ENCODE results near the gene DENND2A. TPM values are rescaled to one million over a fixed set of nuclear protein-coding genes. Genes with fewer than 3 reads are reported as not detected.

Gene DENND2A
- total RNA-seq, 1 donor from 2014 or later: 32.3 TPM

- Mint-ChIP-seq H3K4me1 (peaks cover 25% of the 10 kb centered on the region), H3K27ac (peak overlapping the region; percentile 96), H3K4me3 (no peak overlapping the region), H3K36me3 (no peaks in the 10 kb centered on the region), H3K27me3 (ENCODE audit: low read depth) (no peaks in the 10 kb centered on the region), H3K9me3 (no peaks in the 10 kb centered on the region)
- no peak for DNase-seq (ENCODE audit: low spot score in 2 of 2, unreplicated experiment in 2 of 2)
- no peak for TF ChIP-seq CTCF (IDR thresholded peaks at IDR 0.05; ENCODE audit: unreplicated experiment)
These were observed 15.1 kb upstream of the DENND2A start for GRCh38 chr7:140655511-140656408.

GRCh38 chr7:140654661-140655060 is 14.0 kb upstream of the DENND2A start:
- Mint-ChIP-seq H3K9me3 (no peaks in the 10 kb centered on the region), H3K27ac (no peak overlapping the region), H3K36me3 (no peaks in the 10 kb centered on the region), H3K27me3 (ENCODE audit: low read depth) (no peaks in the 10 kb centered on the region), H3K4me1 (peaks cover 25% of the 10 kb centered on the region), H3K4me3 (no peak overlapping the region)
- no peak for TF ChIP-seq CTCF (IDR thresholded peaks at IDR 0.05; ENCODE audit: unreplicated experiment)
- DNase-seq (ENCODE audit: low spot score in 2 of 2, unreplicated experiment in 2 of 2): no peak

- H3K36me3 Mint-ChIP-seq: no peaks in the 10 kb centered on the region
- no peaks in the 10 kb centered on the region for H3K9me3 Mint-ChIP-seq
- H3K4me3 Mint-ChIP-seq: no peak overlapping the region
- no peak for TF ChIP-seq CTCF (IDR thresholded peaks at IDR 0.05; ENCODE audit: unreplicated experiment)
- peaks cover 25% of the 10 kb centered on the region for H3K4me1 Mint-ChIP-seq
- DNase-seq (ENCODE audit: low spot score in 2 of 2, unreplicated experiment in 2 of 2): no peak
- no peaks in the 10 kb centered on the region for H3K27me3 Mint-ChIP-seq (ENCODE audit: low read depth)
- H3K27ac Mint-ChIP-seq: no peak overlapping the region
These were observed 13.4 kb upstream of the DENND2A start for GRCh38 chr7:140654109-140654387.

- peak; percentile 75 for TF ChIP-seq CTCF (IDR thresholded peaks at IDR 0.05; ENCODE audit: unreplicated experiment)
- H3K27me3 Mint-ChIP-seq (ENCODE audit: low read depth): no peaks in the 10 kb centered on the region
These were observed 12.9 kb upstream of the DENND2A start for GRCh38 chr7:140653319-140654108.

GRCh38 chr7:140650367-140650766 is 9.8 kb upstream of the DENND2A start:
- H3K27me3 Mint-ChIP-seq (ENCODE audit: low read depth): no peaks in the 10 kb centered on the region
- H3K36me3 Mint-ChIP-seq: no peaks in the 10 kb centered on the region
- H3K4me3 Mint-ChIP-seq: no peak overlapping the region
- no peaks in the 10 kb centered on the region for H3K9me3 Mint-ChIP-seq
- TF ChIP-seq CTCF (IDR thresholded peaks at IDR 0.05; ENCODE audit: unreplicated experiment): no peak
- no peak for DNase-seq (ENCODE audit: low spot score in 2 of 2, unreplicated experiment in 2 of 2)
- peaks cover 12% of the 10 kb centered on the region for H3K4me1 Mint-ChIP-seq
- no peak overlapping the region for H3K27ac Mint-ChIP-seq

More at GRCh38 chr7:140653319-140654108, 12.9 kb upstream of the DENND2A start:
- no peaks in the 10 kb centered on the region for H3K9me3 Mint-ChIP-seq
- no peaks in the 10 kb centered on the region for H3K36me3 Mint-ChIP-seq
- H3K4me3 Mint-ChIP-seq: no peak overlapping the region
- peaks cover 25% of the 10 kb centered on the region for H3K4me1 Mint-ChIP-seq
- H3K27ac Mint-ChIP-seq: no peak overlapping the region
- DNase-seq (ENCODE audit: low spot score in 2 of 2, unreplicated experiment in 2 of 2): peak; percentile 42 to 72

Measured in mesothelial cell of epicardium (in vitro differentiated cells).